ENCODE measurements around the gene MAPK8IP1.
"Not testable (repeated sequence)": the region's sequence is repeated elsewhere in the genome, so short reads cannot be mapped to it uniquely, and the experiment has no call there.

Gene MAPK8IP1

DNA sequence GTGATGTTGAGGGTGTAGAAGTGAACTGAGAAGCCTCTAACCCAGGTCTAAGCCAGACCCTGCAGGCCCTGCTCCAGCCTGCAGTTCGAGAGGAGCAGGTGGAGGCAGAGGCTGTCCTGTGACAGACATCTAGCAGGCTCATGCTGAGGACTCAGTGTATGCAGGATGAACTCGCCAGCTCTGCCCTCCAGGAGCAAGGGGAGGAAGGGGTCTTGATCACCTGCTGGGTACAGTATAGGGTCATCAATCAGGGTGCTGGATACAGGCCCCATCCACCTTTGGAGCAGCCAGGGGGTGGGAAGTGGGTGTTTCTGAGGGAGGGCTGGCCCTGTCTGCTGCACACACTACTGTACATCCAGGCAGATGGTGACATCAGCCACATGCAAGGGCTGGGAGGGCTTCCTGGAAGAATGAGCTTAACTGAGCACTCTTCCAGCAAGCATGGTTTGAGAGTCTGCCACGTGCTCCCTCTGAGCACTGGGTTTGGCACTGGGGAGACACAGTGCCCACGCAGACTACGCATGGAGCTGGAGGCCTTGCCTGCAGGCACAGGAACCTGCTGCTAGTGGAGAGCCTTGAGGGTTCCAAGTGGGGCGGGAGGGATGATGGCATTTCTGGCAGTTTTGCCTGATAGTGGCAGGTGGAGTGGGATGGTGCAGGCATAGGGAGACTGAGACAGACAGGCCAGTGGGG is 9.2 kb downstream of the MAPK8IP1 start:
- no peak for DNase-seq (ENCODE audit: low read depth)
- Histone ChIP-seq H3K27me3 (replicated peaks; ENCODE audit: control insufficient read depth, insufficient read depth, low read length) (peaks cover 25% of the 10 kb centered on the region), H3K9ac (ENCODE audit: low read length) (no peak overlapping the region), H3K36me3 (ENCODE audit: control insufficient read depth, insufficient read depth, low read length, severe bottlenecking) (no peaks in the 10 kb centered on the region), H3K4me1 (ENCODE audit: control insufficient read depth, insufficient read depth, low read length) (peaks cover 14% of the 10 kb centered on the region), H3K9me3 (ENCODE audit: control insufficient read depth, low read length) (no peaks in the 10 kb centered on the region), H3K4me3 (ENCODE audit: low read length) (no peak overlapping the region)

DNA sequence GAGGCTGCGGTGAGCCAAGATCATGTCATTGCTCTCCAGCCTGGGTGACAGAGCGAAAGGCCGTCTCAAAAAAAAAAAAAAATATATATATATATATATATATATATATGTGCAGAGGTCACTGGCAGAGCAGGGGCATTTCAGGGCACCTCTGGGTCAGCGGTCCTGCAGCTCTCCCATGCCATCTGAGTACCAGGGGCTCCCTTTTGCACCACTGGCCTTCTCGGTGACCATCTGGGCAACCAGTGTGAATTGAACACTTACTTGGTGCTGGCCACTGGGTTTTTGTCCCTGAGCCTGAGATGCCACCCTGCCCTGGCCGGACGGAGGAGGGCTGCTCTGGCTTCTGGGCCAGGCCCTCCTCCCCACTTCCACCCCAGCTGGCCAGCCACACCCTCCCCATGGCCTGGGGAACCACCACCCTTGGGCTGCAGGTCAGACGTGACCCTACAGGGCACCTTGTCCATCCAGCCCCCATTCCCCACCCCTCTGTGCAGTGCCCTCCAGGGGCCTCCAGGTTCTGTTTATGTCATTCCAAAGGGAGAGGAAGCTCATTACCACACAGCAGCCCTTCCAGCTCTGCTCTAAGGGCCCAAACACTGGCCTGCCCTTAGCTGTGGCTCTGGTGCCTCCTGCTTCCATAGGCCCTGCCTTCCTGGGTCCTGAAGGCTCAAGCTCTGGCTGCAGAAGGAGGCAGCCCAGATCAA is 10.3 kb downstream of the MAPK8IP1 start:
- H3K9ac ChIP-seq (ENCODE audit: low read length): no peak overlapping the region
- H3K9me3 ChIP-seq (ENCODE audit: control insufficient read depth, low read length): no peaks in the 10 kb centered on the region
- no peaks in the 10 kb centered on the region for H3K36me3 ChIP-seq (ENCODE audit: control insufficient read depth, insufficient read depth, low read length, severe bottlenecking)
- peaks cover 25% of the 10 kb centered on the region for H3K27me3 ChIP-seq (replicated peaks; ENCODE audit: control insufficient read depth, insufficient read depth, low read length)
- H3K4me1 ChIP-seq (ENCODE audit: control insufficient read depth, insufficient read depth, low read length): peaks cover 18% of the 10 kb centered on the region
- H3K4me3 ChIP-seq (ENCODE audit: low read length): no peak overlapping the region
- DNase-seq (ENCODE audit: low read depth): no peak

DNA sequence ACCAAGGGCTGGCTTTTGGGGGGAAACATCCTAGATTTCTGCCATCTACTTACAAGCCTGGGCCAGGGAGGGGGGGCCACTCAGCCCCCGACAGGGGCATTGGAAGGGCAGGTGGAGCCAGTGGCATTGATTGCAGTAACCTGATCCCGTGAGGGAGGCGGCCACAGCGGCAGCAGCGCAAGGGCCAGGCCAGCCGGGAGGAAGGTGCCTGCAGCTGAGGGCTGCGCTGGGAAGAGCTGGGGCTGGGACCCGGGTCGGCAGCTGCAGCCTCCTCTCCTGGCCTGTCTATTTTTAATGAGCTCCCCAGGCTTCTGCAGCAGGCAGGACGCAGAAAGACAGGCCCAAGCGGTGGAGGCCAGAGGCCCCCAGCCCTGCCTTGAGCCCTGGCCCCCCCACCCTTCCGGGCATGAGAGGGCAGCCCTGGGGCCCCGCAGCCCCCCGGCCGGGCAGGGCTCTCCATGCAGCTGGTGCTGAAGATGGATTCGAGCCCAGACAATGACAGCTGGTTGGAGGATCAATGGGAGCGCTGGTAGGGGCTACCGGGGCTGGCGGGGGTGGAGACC is 11.1 kb downstream of the MAPK8IP1 start:
- peaks cover 20% of the 10 kb centered on the region for H3K4me1 ChIP-seq (ENCODE audit: control insufficient read depth, insufficient read depth, low read length)
- DNase-seq (ENCODE audit: low read depth): no peak
- no peak overlapping the region for H3K4me3 ChIP-seq (ENCODE audit: low read length)
- peaks cover 25% of the 10 kb centered on the region for H3K27me3 ChIP-seq (replicated peaks; ENCODE audit: control insufficient read depth, insufficient read depth, low read length)
- H3K9ac ChIP-seq (ENCODE audit: low read length): no peak overlapping the region
- H3K9me3 ChIP-seq (ENCODE audit: control insufficient read depth, low read length): no peaks in the 10 kb centered on the region
- no peaks in the 10 kb centered on the region for H3K36me3 ChIP-seq (ENCODE audit: control insufficient read depth, insufficient read depth, low read length, severe bottlenecking)

DNA sequence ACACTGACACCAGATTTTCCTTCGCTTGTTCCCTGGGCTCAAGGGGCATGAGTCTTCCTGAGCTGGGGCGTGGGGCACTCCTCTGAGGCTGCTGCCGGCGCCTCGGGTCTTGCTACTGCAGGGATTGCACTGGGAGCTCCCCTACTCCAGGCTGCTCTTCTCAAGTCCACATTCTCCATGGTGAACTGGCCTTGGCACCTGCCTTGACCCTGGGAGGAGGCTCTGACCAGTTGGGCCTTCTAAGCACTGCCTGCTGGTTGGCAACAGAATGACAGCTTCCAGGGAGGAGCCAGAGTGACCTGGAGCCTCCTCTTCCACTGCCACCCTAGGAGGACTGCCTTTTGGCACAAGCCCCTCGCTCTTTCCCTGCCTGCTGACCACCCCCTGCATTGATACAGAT is 12.1 kb downstream of the MAPK8IP1 start:
- Histone ChIP-seq H3K27me3 (replicated peaks; ENCODE audit: control insufficient read depth, insufficient read depth, low read length) (peaks cover 25% of the 10 kb centered on the region), H3K4me1 (ENCODE audit: control insufficient read depth, insufficient read depth, low read length) (peaks cover 19% of the 10 kb centered on the region), H3K9me3 (ENCODE audit: control insufficient read depth, low read length) (no peaks in the 10 kb centered on the region), H3K36me3 (ENCODE audit: control insufficient read depth, insufficient read depth, low read length, severe bottlenecking) (no peaks in the 10 kb centered on the region), H3K9ac (ENCODE audit: low read length) (no peak overlapping the region), H3K4me3 (ENCODE audit: low read length) (no peak overlapping the region)
- DNase-seq (ENCODE audit: low read depth): no peak

DNA sequence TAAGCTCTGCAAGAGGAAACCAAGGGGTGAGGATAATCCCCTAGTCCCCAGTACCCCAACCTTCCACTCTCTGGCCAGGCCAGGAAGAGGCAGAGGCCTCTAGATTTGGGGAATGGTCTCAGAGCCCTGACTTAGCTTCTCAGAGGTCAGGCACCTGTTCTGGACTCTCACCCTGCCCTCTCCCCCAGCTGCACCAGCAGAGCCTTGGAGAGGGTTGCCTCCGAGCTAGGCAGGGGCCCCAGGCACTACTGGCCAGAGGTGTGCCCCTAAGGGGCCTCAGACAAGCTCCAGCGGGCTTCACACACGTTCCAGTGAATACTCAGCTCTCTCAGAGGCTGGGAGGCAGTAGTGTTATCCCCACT is 13.6 kb downstream of the MAPK8IP1 start:
- peak overlapping the region; percentile 75 for H3K4me3 ChIP-seq (ENCODE audit: low read length)
- H3K36me3 ChIP-seq (ENCODE audit: control insufficient read depth, insufficient read depth, low read length, severe bottlenecking): no peaks in the 10 kb centered on the region
- peaks cover 11% of the 10 kb centered on the region for H3K4me1 ChIP-seq (ENCODE audit: control insufficient read depth, insufficient read depth, low read length)
- H3K9me3 ChIP-seq (ENCODE audit: control insufficient read depth, low read length): no peaks in the 10 kb centered on the region
- peaks cover 16% of the 10 kb centered on the region for H3K27me3 ChIP-seq (replicated peaks; ENCODE audit: control insufficient read depth, insufficient read depth, low read length)
- no peak for DNase-seq (ENCODE audit: low read depth)
- H3K9ac ChIP-seq (ENCODE audit: low read length): no peak overlapping the region

DNA sequence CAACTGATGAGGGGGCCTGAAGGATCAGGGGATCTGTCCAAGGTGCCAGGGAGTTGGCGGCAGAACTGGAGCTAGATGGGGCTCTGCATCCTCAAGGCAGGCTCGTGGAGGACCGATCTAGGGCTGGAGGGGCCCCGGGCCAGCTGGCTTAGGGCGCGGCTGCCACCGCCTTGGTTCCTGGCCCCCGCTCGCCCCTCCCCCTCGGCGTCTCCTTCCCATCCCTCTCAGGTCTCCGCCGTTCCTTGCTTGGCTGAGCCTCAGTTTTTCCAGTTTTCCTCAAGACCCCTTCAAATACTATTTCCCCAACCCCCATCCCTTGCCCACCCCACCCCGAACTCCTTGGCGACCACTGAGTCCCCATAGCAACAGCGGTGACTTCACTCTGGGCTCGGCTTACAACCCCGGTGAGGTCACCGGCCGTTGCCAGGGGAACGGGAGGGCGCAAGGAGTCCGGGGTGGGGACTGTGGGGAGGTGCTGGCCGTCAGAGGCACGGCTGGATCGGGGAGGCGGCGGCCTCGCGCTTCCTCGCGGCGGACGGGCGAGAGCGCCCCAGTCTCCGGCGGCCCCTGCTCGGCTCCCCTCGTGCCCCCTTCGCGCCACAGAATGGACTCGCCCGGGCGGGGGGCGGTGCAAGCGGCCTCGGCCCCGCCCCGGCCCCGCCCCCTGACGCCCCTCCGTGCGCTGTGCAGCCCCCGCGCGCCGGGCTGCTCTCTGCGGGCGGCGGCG is 14.2 kb downstream of the MAPK8IP1 start:
- peak; percentile 92 for DNase-seq (ENCODE audit: low read depth)
- peak overlapping the region; percentile 64 for H3K9ac ChIP-seq (ENCODE audit: low read length)
- peaks cover 11% of the 10 kb centered on the region for H3K4me1 ChIP-seq (ENCODE audit: control insufficient read depth, insufficient read depth, low read length)
- no peaks in the 10 kb centered on the region for H3K9me3 ChIP-seq (ENCODE audit: control insufficient read depth, low read length)
- H3K4me3 ChIP-seq (ENCODE audit: low read length): peak overlapping the region; percentile 75
- H3K36me3 ChIP-seq (ENCODE audit: control insufficient read depth, insufficient read depth, low read length, severe bottlenecking): no peaks in the 10 kb centered on the region
- H3K27me3 ChIP-seq (replicated peaks; ENCODE audit: control insufficient read depth, insufficient read depth, low read length): peaks cover 16% of the 10 kb centered on the region

DNA sequence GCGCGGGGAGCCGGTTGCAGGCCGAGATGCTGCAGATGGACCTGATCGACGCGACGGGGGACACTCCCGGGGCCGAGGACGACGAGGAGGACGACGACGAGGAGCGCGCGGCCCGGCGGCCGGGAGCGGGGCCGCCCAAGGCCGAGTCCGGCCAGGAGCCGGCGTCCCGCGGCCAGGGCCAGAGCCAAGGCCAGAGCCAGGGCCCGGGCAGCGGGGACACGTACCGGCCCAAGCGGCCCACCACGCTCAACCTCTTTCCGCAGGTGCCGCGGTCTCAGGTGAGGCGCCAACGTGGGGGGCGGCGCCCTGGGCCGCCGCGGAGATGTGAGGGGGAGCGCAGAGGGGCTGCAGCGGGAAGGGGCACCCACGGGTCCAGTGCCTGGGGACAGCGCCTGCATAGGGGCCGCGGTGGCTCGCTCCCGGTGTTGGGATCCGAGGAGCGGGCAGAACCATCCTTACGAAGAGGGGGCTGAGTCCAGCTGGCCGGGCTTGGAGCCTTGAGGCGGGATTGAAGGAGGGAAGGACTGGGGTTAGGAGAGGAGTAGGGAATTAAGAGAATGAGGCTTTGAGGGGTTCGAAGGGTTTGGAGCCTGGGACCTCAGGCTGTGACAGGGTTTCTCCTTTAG is 14.8 kb downstream of the MAPK8IP1 start:
- H3K4me3 ChIP-seq (ENCODE audit: low read length): peak overlapping the region; percentile 75
- H3K9ac ChIP-seq (ENCODE audit: low read length): peak overlapping the region; percentile 72
- H3K36me3 ChIP-seq (ENCODE audit: control insufficient read depth, insufficient read depth, low read length, severe bottlenecking); H3K9me3 ChIP-seq (ENCODE audit: control insufficient read depth, low read length): not testable (repeated sequence)
- peaks cover 11% of the 10 kb centered on the region for H3K4me1 ChIP-seq (ENCODE audit: control insufficient read depth, insufficient read depth, low read length)
- DNase-seq (ENCODE audit: low read depth): peak; percentile 45
- H3K27me3 ChIP-seq (replicated peaks; ENCODE audit: control insufficient read depth, insufficient read depth, low read length): peaks cover 16% of the 10 kb centered on the region

DNA sequence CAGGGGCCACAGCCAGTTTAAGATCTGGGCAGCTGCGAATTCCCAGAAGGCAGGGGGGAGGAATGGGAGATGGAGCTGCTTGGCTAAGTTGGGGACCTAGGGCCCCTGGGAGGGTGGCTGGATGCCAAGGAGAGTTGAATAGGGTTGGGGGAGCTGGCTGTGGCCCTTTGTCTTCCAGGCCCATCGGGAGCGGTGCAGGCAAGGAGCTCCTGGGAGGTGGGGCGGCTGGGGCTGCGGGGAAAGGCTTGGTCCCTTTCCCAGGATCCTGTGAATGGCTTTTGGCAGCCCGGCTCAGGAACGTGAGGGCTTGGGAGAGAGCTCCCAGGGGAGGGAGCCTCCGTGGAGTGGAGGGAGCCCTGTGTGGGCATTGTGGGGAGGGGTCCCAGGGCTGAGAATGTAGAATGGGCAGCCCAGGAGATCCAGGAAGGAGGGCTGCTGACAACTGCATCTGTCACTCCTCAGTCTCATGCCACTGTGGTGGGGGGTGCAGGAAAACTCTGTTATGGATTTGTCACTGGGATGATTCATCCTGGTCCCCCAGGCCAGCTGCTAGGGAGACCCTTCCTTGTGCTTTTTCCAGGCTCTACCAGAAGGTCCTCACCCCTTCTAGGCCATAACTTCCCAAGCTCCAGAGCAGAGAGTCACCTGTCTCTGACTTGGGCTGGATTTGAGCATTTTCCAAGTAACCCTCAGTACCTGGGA is 15.6 kb downstream of the MAPK8IP1 start:
- Histone ChIP-seq H3K9me3 (ENCODE audit: control insufficient read depth, low read length) (no peaks in the 10 kb centered on the region), H3K4me1 (ENCODE audit: control insufficient read depth, insufficient read depth, low read length) (peaks cover 11% of the 10 kb centered on the region), H3K9ac (ENCODE audit: low read length) (peak overlapping the region; percentile 72), H3K4me3 (ENCODE audit: low read length) (peak overlapping the region; percentile 75), H3K36me3 (ENCODE audit: control insufficient read depth, insufficient read depth, low read length, severe bottlenecking) (no peaks in the 10 kb centered on the region), H3K27me3 (replicated peaks; ENCODE audit: control insufficient read depth, insufficient read depth, low read length) (peaks cover 13% of the 10 kb centered on the region)
- DNase-seq (ENCODE audit: low read depth): peak; percentile 19

DNA sequence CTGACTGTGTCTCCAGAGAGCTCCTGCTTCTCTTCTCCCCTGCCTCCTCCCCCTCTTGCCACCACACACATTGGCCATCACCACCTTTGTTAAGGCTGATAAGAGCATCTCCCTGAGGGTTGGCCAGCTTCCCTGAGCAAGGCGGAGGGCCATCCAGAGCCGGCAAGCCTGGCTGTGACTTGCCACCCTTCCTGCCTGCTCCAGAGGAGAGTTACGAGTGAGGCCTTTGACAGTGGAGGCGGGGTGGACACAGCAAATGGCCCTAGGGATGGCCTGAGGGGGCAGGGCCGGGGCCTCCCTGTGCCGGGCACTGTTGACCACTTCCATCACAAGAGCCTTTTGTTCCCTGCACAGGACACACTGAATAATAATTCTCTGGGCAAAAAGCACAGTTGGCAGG is 16.2 kb downstream of the MAPK8IP1 start:
- no peaks in the 10 kb centered on the region for H3K9me3 ChIP-seq (ENCODE audit: control insufficient read depth, low read length)
- H3K27me3 ChIP-seq (replicated peaks; ENCODE audit: control insufficient read depth, insufficient read depth, low read length): peaks cover 10% of the 10 kb centered on the region
- no peak for DNase-seq (ENCODE audit: low read depth)
- H3K4me3 ChIP-seq (ENCODE audit: low read length): no peak overlapping the region
- no peaks in the 10 kb centered on the region for H3K36me3 ChIP-seq (ENCODE audit: control insufficient read depth, insufficient read depth, low read length, severe bottlenecking)
- H3K4me1 ChIP-seq (ENCODE audit: control insufficient read depth, insufficient read depth, low read length): peaks cover 11% of the 10 kb centered on the region
- H3K9ac ChIP-seq (ENCODE audit: low read length): no peak overlapping the region

DNA sequence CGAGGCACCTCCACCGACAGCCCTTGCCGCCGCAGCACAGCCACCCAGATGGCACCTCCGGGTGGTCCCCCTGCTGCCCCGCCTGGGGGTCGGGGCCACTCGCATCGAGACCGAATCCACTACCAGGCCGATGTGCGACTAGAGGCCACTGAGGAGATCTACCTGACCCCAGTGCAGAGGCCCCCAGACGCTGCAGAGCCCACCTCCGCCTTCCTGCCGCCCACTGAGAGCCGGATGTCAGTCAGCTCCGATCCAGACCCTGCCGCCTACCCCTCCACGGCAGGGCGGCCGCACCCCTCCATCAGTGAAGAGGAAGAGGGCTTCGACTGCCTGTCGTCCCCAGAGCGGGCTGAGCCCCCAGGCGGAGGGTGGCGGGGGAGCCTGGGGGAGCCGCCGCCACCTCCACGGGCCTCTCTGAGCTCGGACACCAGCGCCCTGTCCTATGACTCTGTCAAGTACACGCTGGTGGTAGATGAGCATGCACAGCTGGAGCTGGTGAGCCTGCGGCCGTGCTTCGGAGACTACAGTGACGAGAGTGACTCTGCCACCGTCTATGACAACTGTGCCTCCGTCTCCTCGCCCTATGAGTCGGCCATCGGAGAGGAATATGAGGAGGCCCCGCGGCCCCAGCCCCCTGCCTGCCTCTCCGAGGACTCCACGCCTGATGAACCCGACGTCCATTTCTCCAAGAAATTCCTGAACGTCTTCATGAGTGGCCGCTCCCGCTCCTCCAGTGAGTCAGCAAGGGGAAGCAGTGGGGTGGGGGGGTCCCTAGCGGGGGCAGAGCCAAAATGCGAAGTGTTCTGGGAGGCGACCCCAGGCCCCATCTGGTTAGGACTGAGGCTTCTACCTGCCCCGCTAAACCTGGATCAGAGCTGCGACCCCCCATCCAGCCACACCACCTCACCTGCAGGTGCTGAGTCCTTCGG is 17.3 kb downstream of the MAPK8IP1 start:
- no peaks in the 10 kb centered on the region for H3K36me3 ChIP-seq (ENCODE audit: control insufficient read depth, insufficient read depth, low read length, severe bottlenecking)
- H3K4me1 ChIP-seq (ENCODE audit: control insufficient read depth, insufficient read depth, low read length): peaks cover 12% of the 10 kb centered on the region
- no peaks in the 10 kb centered on the region for H3K9me3 ChIP-seq (ENCODE audit: control insufficient read depth, low read length)
- no peak for DNase-seq (ENCODE audit: low read depth)
- no peak overlapping the region for H3K9ac ChIP-seq (ENCODE audit: low read length)
- peaks cover 3% of the 10 kb centered on the region for H3K27me3 ChIP-seq (replicated peaks; ENCODE audit: control insufficient read depth, insufficient read depth, low read length)
- H3K4me3 ChIP-seq (ENCODE audit: low read length): no peak overlapping the region
